ENCODE results near the gene CLPTM1.

Gene CLPTM1

GRCh38 chr19:45008552-45008951 lies 53.4 kb downstream of the CLPTM1 start:
- H3K27ac ChIP-seq (ENCODE audit: insufficient read depth, low read depth, low read length, poor library complexity, severe bottlenecking) = no peak overlapping the region
- H3K9me3 ChIP-seq (ENCODE audit: control insufficient read depth, low read length) = no peaks in the 10 kb centered on the region
- no peak overlapping the region for H3K4me3 ChIP-seq (ENCODE audit: insufficient read depth, low read depth, low read length)
- no peaks in the 10 kb centered on the region for H3K27me3 ChIP-seq (ENCODE audit: control insufficient read depth, insufficient read depth, low read length, poor library complexity, severe bottlenecking)
- no peaks in the 10 kb centered on the region for H3K36me3 ChIP-seq (ENCODE audit: control insufficient read depth, insufficient read depth, low read length)
- WGBS, 2 experiments = 82 to 88% methylated on average over 10 of the region's 10 CpGs
- no peaks in the 10 kb centered on the region for H3K4me1 ChIP-seq (ENCODE audit: control insufficient read depth, insufficient read depth, low read length)

GRCh38 chr19:45009625-45010255 lies 54.6 kb downstream of the CLPTM1 start:
- no peaks in the 10 kb centered on the region for H3K4me1 ChIP-seq (ENCODE audit: control insufficient read depth, insufficient read depth, low read length)
- no peak overlapping the region for H3K4me3 ChIP-seq (ENCODE audit: insufficient read depth, low read depth, low read length)
- no peak overlapping the region for H3K27ac ChIP-seq (ENCODE audit: insufficient read depth, low read depth, low read length, poor library complexity, severe bottlenecking)
- H3K36me3 ChIP-seq (ENCODE audit: control insufficient read depth, insufficient read depth, low read length) = no peaks in the 10 kb centered on the region
- H3K9me3 ChIP-seq (ENCODE audit: control insufficient read depth, low read length) = no peaks in the 10 kb centered on the region
- 92 to 93% methylated on average over 9 of the region's 9 CpGs for WGBS, 2 experiments
- H3K27me3 ChIP-seq (ENCODE audit: control insufficient read depth, insufficient read depth, low read length, poor library complexity, severe bottlenecking) = no peaks in the 10 kb centered on the region

- H3K4me3 ChIP-seq (ENCODE audit: insufficient read depth, low read depth, low read length) = no peak overlapping the region
- no peak overlapping the region for H3K27ac ChIP-seq (ENCODE audit: insufficient read depth, low read depth, low read length, poor library complexity, severe bottlenecking)
- H3K27me3 ChIP-seq (ENCODE audit: control insufficient read depth, insufficient read depth, low read length, poor library complexity, severe bottlenecking) = no peaks in the 10 kb centered on the region
- 92 to 95% methylated on average over 5 to 6 of the region's 6 CpGs for WGBS, 2 experiments
- no peaks in the 10 kb centered on the region for H3K36me3 ChIP-seq (ENCODE audit: control insufficient read depth, insufficient read depth, low read length)
- H3K4me1 ChIP-seq (ENCODE audit: control insufficient read depth, insufficient read depth, low read length) = no peaks in the 10 kb centered on the region
- no peaks in the 10 kb centered on the region for H3K9me3 ChIP-seq (ENCODE audit: control insufficient read depth, low read length)
Observed at GRCh38 chr19:45010306-45010705, 55.1 kb downstream of the CLPTM1 start.

GRCh38 chr19:45011959-45012358 lies 56.8 kb downstream of the CLPTM1 start:
- WGBS, 2 experiments = 95 to 96% methylated on average over 42 of the region's 42 CpGs
- Histone ChIP-seq H3K4me1 (ENCODE audit: control insufficient read depth, insufficient read depth, low read length) (no peaks in the 10 kb centered on the region), H3K4me3 (ENCODE audit: insufficient read depth, low read depth, low read length) (no peak overlapping the region), H3K27me3 (ENCODE audit: control insufficient read depth, insufficient read depth, low read length, poor library complexity, severe bottlenecking) (no peaks in the 10 kb centered on the region), H3K36me3 (ENCODE audit: control insufficient read depth, insufficient read depth, low read length) (no peaks in the 10 kb centered on the region), H3K9me3 (ENCODE audit: control insufficient read depth, low read length) (no peaks in the 10 kb centered on the region), H3K27ac (ENCODE audit: insufficient read depth, low read depth, low read length, poor library complexity, severe bottlenecking) (no peak overlapping the region)

GRCh38 chr19:45016388-45017314 lies 61.5 kb downstream of the CLPTM1 start:
- no peaks in the 10 kb centered on the region for H3K4me1 ChIP-seq (ENCODE audit: control insufficient read depth, insufficient read depth, low read length)
- WGBS, 2 experiments = 81 to 85% methylated on average over 13 of the region's 13 CpGs
- no peak overlapping the region for H3K4me3 ChIP-seq (ENCODE audit: insufficient read depth, low read depth, low read length)
- no peaks in the 10 kb centered on the region for H3K9me3 ChIP-seq (ENCODE audit: control insufficient read depth, low read length)
- H3K27me3 ChIP-seq (ENCODE audit: control insufficient read depth, insufficient read depth, low read length, poor library complexity, severe bottlenecking) = no peaks in the 10 kb centered on the region
- H3K36me3 ChIP-seq (ENCODE audit: control insufficient read depth, insufficient read depth, low read length) = no peaks in the 10 kb centered on the region
- H3K27ac ChIP-seq (ENCODE audit: insufficient read depth, low read depth, low read length, poor library complexity, severe bottlenecking) = no peak overlapping the region

GRCh38 chr19:45019187-45019586 lies 64.0 kb downstream of the CLPTM1 start:
- H3K4me3 ChIP-seq (ENCODE audit: insufficient read depth, low read depth, low read length) = no peak overlapping the region
- WGBS, 2 experiments = 87 to 89% methylated on average over 2 of the region's 2 CpGs
- H3K9me3 ChIP-seq (ENCODE audit: control insufficient read depth, low read length) = no peaks in the 10 kb centered on the region
- no peaks in the 10 kb centered on the region for H3K27me3 ChIP-seq (ENCODE audit: control insufficient read depth, insufficient read depth, low read length, poor library complexity, severe bottlenecking)
- no peaks in the 10 kb centered on the region for H3K36me3 ChIP-seq (ENCODE audit: control insufficient read depth, insufficient read depth, low read length)
- no peak overlapping the region for H3K27ac ChIP-seq (ENCODE audit: insufficient read depth, low read depth, low read length, poor library complexity, severe bottlenecking)
- no peaks in the 10 kb centered on the region for H3K4me1 ChIP-seq (ENCODE audit: control insufficient read depth, insufficient read depth, low read length)

GRCh38 chr19:45020071-45020470 lies 64.9 kb downstream of the CLPTM1 start:
- Histone ChIP-seq H3K27me3 (ENCODE audit: control insufficient read depth, insufficient read depth, low read length, poor library complexity, severe bottlenecking) (no peaks in the 10 kb centered on the region), H3K36me3 (ENCODE audit: control insufficient read depth, insufficient read depth, low read length) (no peaks in the 10 kb centered on the region), H3K4me3 (ENCODE audit: insufficient read depth, low read depth, low read length) (no peak overlapping the region), H3K9me3 (ENCODE audit: control insufficient read depth, low read length) (no peaks in the 10 kb centered on the region), H3K4me1 (ENCODE audit: control insufficient read depth, insufficient read depth, low read length) (no peaks in the 10 kb centered on the region), H3K27ac (ENCODE audit: insufficient read depth, low read depth, low read length, poor library complexity, severe bottlenecking) (no peak overlapping the region)
- 95% methylated on average over 3 of the region's 3 CpGs for WGBS, 2 experiments

- H3K4me3 ChIP-seq (ENCODE audit: insufficient read depth, low read depth, low read length) = no peak overlapping the region
- no peaks in the 10 kb centered on the region for H3K4me1 ChIP-seq (ENCODE audit: control insufficient read depth, insufficient read depth, low read length)
- 88 to 91% methylated on average over 14 of the region's 14 CpGs for WGBS, 2 experiments
- no peaks in the 10 kb centered on the region for H3K9me3 ChIP-seq (ENCODE audit: control insufficient read depth, low read length)
- H3K36me3 ChIP-seq (ENCODE audit: control insufficient read depth, insufficient read depth, low read length) = no peaks in the 10 kb centered on the region
- H3K27me3 ChIP-seq (ENCODE audit: control insufficient read depth, insufficient read depth, low read length, poor library complexity, severe bottlenecking) = no peaks in the 10 kb centered on the region
- no peak overlapping the region for H3K27ac ChIP-seq (ENCODE audit: insufficient read depth, low read depth, low read length, poor library complexity, severe bottlenecking)
Observed at GRCh38 chr19:45021971-45022370, 66.8 kb downstream of the CLPTM1 start.

GRCh38 chr19:45023048-45023447 lies 67.9 kb downstream of the CLPTM1 start:
- WGBS, 2 experiments = 96 to 98% methylated on average over 3 to 4 of the region's 4 CpGs
- H3K36me3 ChIP-seq (ENCODE audit: control insufficient read depth, insufficient read depth, low read length) = no peaks in the 10 kb centered on the region
- H3K4me3 ChIP-seq (ENCODE audit: insufficient read depth, low read depth, low read length) = no peak overlapping the region
- H3K27me3 ChIP-seq (ENCODE audit: control insufficient read depth, insufficient read depth, low read length, poor library complexity, severe bottlenecking) = no peaks in the 10 kb centered on the region
- no peaks in the 10 kb centered on the region for H3K9me3 ChIP-seq (ENCODE audit: control insufficient read depth, low read length)
- no peaks in the 10 kb centered on the region for H3K4me1 ChIP-seq (ENCODE audit: control insufficient read depth, insufficient read depth, low read length)
- no peak overlapping the region for H3K27ac ChIP-seq (ENCODE audit: insufficient read depth, low read depth, low read length, poor library complexity, severe bottlenecking)

- Histone ChIP-seq H3K4me1 (ENCODE audit: control insufficient read depth, insufficient read depth, low read length) (no peaks in the 10 kb centered on the region), H3K27me3 (ENCODE audit: control insufficient read depth, insufficient read depth, low read length, poor library complexity, severe bottlenecking) (no peaks in the 10 kb centered on the region), H3K9me3 (ENCODE audit: control insufficient read depth, low read length) (no peaks in the 10 kb centered on the region), H3K27ac (ENCODE audit: insufficient read depth, low read depth, low read length, poor library complexity, severe bottlenecking) (no peak overlapping the region), H3K36me3 (ENCODE audit: control insufficient read depth, insufficient read depth, low read length) (no peaks in the 10 kb centered on the region), H3K4me3 (ENCODE audit: insufficient read depth, low read depth, low read length) (no peak overlapping the region)
- 94 to 95% methylated on average over 9 of the region's 9 CpGs for WGBS, 2 experiments
Observed at GRCh38 chr19:45025264-45025663, 70.1 kb downstream of the CLPTM1 start.
